Testis (tissue), 3 donors: ENCODE results near the gene ETNPPL. TPM values are rescaled to one million over a fixed set of nuclear protein-coding genes. Genes with fewer than 3 reads are reported as not detected.

ENCODE experiments used
- DNase-seq: peaks from one replicate; pipeline ENCODE4 v3.0.0-alpha.2; 2019
- H3K27ac ChIP-seq, 2 donors: fragments of 200-600 bp; sonication (generic); one replicate each; pipeline ENCODE4 v1.5.1; 2019
- H3K27me3 ChIP-seq: fragments of 200-600 bp; sonication (generic); one replicate; pipeline ENCODE4 v1.5.1; 2019
- H3K36me3 ChIP-seq: fragments of 200-600 bp; sonication (generic); one replicate; pipeline ENCODE4 v1.5.1; 2017; ENCODE audit warnings: low read depth; ENCODE audit errors: missing control alignments
- H3K4me1 ChIP-seq: fragments of 200-600 bp; sonication (generic); one replicate; pipeline ENCODE4 v1.5.1; 2019
- H3K4me3 ChIP-seq, 2 donors: fragments of 200-600 bp; sonication (generic); one replicate each; pipeline ENCODE4 v1.5.1; 2017 to 2019
- H3K9me3 ChIP-seq: fragments of 200-600 bp; sonication (generic); one replicate; pipeline ENCODE4 v1.5.1; 2017
- POLR2A ChIP-seq: fragments of 450-650 bp; IDR thresholded peaks from one replicate; pipeline ENCODE4 v1.6.1; 2017; ENCODE audit warnings: antibody characterized with exemption, mild to moderate bottlenecking, moderate library complexity
- WGBS, 2 donors: methylation state at CpG; one replicate each; pipeline ENCODE4 v1.1.5; 2018; 5-methylcytosine and 5-hydroxymethylcytosine counted together
- intact Hi-C: fragments of 100-400 bp; cut with DNase I; formaldehyde crosslinking; loops from one replicate; pipeline ENCODE4 v1.15.1; 2023; ENCODE audit warnings: low total_unique reads
- polyA plus RNA-seq: library from polyadenylated mRNA; stranded (reverse); fragments of 350-450 nt; fragmentation: Illumina TruSeq; extraction: RNeasy Lipid Tissue Mini Kit (QIAGEN cat#74804); gene quantifications from one replicate; pipeline ENCODE4 v1.2.3, GENCODE V29; 2014; ENCODE audit warnings: low read depth, low replicate concordance; ENCODE audit not compliant: insufficient read depth
- total RNA-seq, 2 donors: library from RNA; depleted of rRNA; stranded (reverse); fragments of >200 nt; gene quantifications; one replicate each; pipeline ENCODE4 v1.2.3, GENCODE V29; 2016
- TF ChIP-seq, protein P1 (sequence below), 3 experiments: fragments of 450-650 bp in 2 of 3; fragments of 200-600 bp in 1 of 3; sonication (generic) in 1 of 3; IDR thresholded peaks; one replicate each; pipeline ENCODE4 v1.5.1; 2016 to 2019; ENCODE audit warnings: antibody characterized with exemption in 3 of 3, mild to moderate bottlenecking in 2 of 3, moderate library complexity in 1 of 3

The ETNPPL gene
- total and polyA plus RNA-seq, 3 donors from 2014 or later: 0.44 to 2.0 (median 1.1) TPM

GRCh38 chr4:108693819-108694218, 69.0 kb downstream of the ETNPPL start:
- intact Hi-C loops: no loop called here
- no peak for DNase-seq
- Histone ChIP-seq H3K4me3 (no peak overlapping the region), H3K4me1 (no peaks in the 10 kb centered on the region), H3K27me3 (no peaks in the 10 kb centered on the region), H3K36me3 (no peaks in the 10 kb centered on the region), H3K9me3 (no peaks in the 10 kb centered on the region), H3K27ac (no peak overlapping the region)
- TF ChIP-seq POLR2A: no peak
- TF ChIP-seq, protein P1, sequence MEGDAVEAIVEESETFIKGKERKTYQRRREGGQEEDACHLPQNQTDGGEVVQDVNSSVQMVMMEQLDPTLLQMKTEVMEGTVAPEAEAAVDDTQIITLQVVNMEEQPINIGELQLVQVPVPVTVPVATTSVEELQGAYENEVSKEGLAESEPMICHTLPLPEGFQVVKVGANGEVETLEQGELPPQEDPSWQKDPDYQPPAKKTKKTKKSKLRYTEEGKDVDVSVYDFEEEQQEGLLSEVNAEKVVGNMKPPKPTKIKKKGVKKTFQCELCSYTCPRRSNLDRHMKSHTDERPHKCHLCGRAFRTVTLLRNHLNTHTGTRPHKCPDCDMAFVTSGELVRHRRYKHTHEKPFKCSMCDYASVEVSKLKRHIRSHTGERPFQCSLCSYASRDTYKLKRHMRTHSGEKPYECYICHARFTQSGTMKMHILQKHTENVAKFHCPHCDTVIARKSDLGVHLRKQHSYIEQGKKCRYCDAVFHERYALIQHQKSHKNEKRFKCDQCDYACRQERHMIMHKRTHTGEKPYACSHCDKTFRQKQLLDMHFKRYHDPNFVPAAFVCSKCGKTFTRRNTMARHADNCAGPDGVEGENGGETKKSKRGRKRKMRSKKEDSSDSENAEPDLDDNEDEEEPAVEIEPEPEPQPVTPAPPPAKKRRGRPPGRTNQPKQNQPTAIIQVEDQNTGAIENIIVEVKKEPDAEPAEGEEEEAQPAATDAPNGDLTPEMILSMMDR (IDR thresholded peaks at IDR 0.05): no peak
- WGBS, 2 donors: 89 to 92% methylated on average over 3 of the region's 3 CpGs

DNA sequence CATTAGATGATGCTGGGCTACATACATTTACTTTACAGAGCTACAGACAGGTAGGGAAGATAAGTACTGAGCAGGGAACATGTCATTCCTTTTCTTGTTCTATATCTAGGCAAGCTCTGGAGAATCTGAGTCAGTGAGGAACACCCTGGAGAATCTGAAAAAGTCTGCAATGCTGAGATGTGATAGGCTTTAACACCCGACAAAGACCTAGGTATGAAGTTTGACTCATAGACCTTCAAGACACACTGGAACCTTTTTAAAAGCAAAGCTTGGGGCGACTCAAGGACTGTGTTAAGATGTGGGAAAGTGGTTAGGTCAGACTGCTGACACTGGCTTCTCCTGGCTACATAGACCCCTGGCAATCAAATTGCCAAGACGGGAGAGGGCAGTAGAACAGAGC, 69.6 kb downstream of the ETNPPL start:
- no peaks in the 10 kb centered on the region for H3K9me3 ChIP-seq
- H3K4me1 ChIP-seq: no peaks in the 10 kb centered on the region
- 90 to 91% methylated on average over 3 of the region's 3 CpGs for WGBS, 2 donors
- no peak overlapping the region for H3K4me3 ChIP-seq
- TF ChIP-seq, protein P1 (IDR thresholded peaks at IDR 0.05): no peak
- TF ChIP-seq POLR2A: no peak
- intact Hi-C loops: no loop called here
- H3K27ac ChIP-seq: no peak overlapping the region
- no peak for DNase-seq
- H3K36me3 ChIP-seq: no peaks in the 10 kb centered on the region
- no peaks in the 10 kb centered on the region for H3K27me3 ChIP-seq

Other genes with a start within 250 kb of the ETNPPL start
- gene RPL34, start 142.5 kb downstream of the ETNPPL start, total RNA-seq: 100 to 1,000 TPM; 237 to 435 TPM
- gene RPL34, start 142.5 kb downstream of the ETNPPL start, polyA plus RNA-seq: 950 TPM
- 10 to 100 TPM; 48.9 to 54.5 TPM for gene OSTC, start 112.5 kb downstream of the ETNPPL start, total RNA-seq
- gene OSTC, start 112.5 kb downstream of the ETNPPL start, polyA plus RNA-seq: 78.1 TPM